ENCODE measurements around the gene RNF169. TPM values are rescaled to one million over a fixed set of nuclear protein-coding genes. Genes with fewer than 3 reads are reported as not detected.

RNF169 gene
- total RNA-seq, 1 experiment from 2014 or later, result 28.0 TPM

GRCh38 chr11:74710281-74710938, 38.2 kb upstream of the RNF169 start:
- no TSS peak for BruUV-seq (replicated peaks)
- no peak for DNase-seq
- Histone ChIP-seq H3K4me1 (0 out of 2 replicates have a peak, but pooled peaks cover 3% of the 10 kb centered on the region), H3K4me3 (ENCODE audit: low read depth, low read length) (no peak overlapping the region), H3K36me3 (ENCODE audit: control insufficient read depth, insufficient read depth, low read length) (no peaks in the 10 kb centered on the region), H3K27me3 (replicated peaks; ENCODE audit: control insufficient read depth, insufficient read depth, low read length) (no peaks in the 10 kb centered on the region), H3K9me3 (no peaks in the 10 kb centered on the region)
- ChIA-PET CTCF (interaction anchor here (0.6 to 1.6 kb wide), 5 partner anchors 8 to 537 kb away, joined by 3 to 17 read pairs (median 3); no protein-coding TSS in a partner anchor), POLR2A (no interaction called here)
- intact Hi-C loops (cut with micrococcal nuclease; ENCODE audit: unreplicated experiment), result no loop called here
- H3K9me3 Mint-ChIP-seq (ENCODE audit: unreplicated experiment), result no peaks in the 10 kb centered on the region
- no peak for TF ChIP-seq CTCF (IDR thresholded peaks at IDR 0.05; ENCODE audit: insufficient read depth in 1 of 2, low read depth in 1 of 2, low read length in 1 of 2, severe bottlenecking in 1 of 2, unreplicated experiment in 1 of 2)
- peaks cover 7% of the 10 kb centered on the region for H3K4me1 Mint-ChIP-seq (ENCODE audit: low read depth, unreplicated experiment)
- no peak overlapping the region for H3K27ac Mint-ChIP-seq (ENCODE audit: unreplicated experiment)
- H3K36me3 Mint-ChIP-seq (ENCODE audit: insufficient read depth, unreplicated experiment), result no peaks in the 10 kb centered on the region
- no peaks in the 10 kb centered on the region for H3K27me3 Mint-ChIP-seq (ENCODE audit: insufficient read depth, unreplicated experiment)
- H3K4me3 Mint-ChIP-seq (ENCODE audit: unreplicated experiment), result no peak overlapping the region

- H3K36me3 Mint-ChIP-seq (ENCODE audit: insufficient read depth, unreplicated experiment), result no peaks in the 10 kb centered on the region
- H3K4me3 Mint-ChIP-seq (ENCODE audit: unreplicated experiment), result no peak overlapping the region
- no peaks in the 10 kb centered on the region for H3K27me3 ChIP-seq (replicated peaks; ENCODE audit: control insufficient read depth, insufficient read depth, low read length)
Measured at GRCh38 chr11:74713686-74714085, 35.0 kb upstream of the RNF169 start.

GRCh38 chr11:74714904-74715303, 33.7 kb upstream of the RNF169 start:
- H3K9me3 ChIP-seq, result no peaks in the 10 kb centered on the region
- H3K27ac Mint-ChIP-seq (ENCODE audit: unreplicated experiment), result no peak overlapping the region
- H3K9me3 Mint-ChIP-seq (ENCODE audit: unreplicated experiment), result no peaks in the 10 kb centered on the region
- no peaks in the 10 kb centered on the region for H3K36me3 ChIP-seq (ENCODE audit: control insufficient read depth, insufficient read depth, low read length)
- H3K27me3 ChIP-seq (replicated peaks; ENCODE audit: control insufficient read depth, insufficient read depth, low read length), result no peaks in the 10 kb centered on the region
- no TSS peak for BruUV-seq (replicated peaks)
- CTCF ChIA-PET, result interaction anchor here (0.5 to 3.7 kb wide), 2 partner anchors 12 to 359 kb away, joined by 4 to 22 read pairs; no protein-coding TSS in a partner anchor
- H3K4me3 Mint-ChIP-seq (ENCODE audit: unreplicated experiment), result no peak overlapping the region
- H3K36me3 Mint-ChIP-seq (ENCODE audit: insufficient read depth, unreplicated experiment), result no peaks in the 10 kb centered on the region
- no peak overlapping the region for H3K4me3 ChIP-seq (ENCODE audit: low read depth, low read length)
- POLR2A ChIA-PET, result no interaction called here
- H3K4me1 ChIP-seq, result 0 out of 2 replicates have a peak, but pooled peaks cover 3% of the 10 kb centered on the region
- intact Hi-C loops (cut with micrococcal nuclease; ENCODE audit: unreplicated experiment), result no loop called here
- H3K27me3 Mint-ChIP-seq (ENCODE audit: insufficient read depth, unreplicated experiment), result no peaks in the 10 kb centered on the region
- H3K4me1 Mint-ChIP-seq (ENCODE audit: low read depth, unreplicated experiment), result peaks cover 7% of the 10 kb centered on the region
- no peak for TF ChIP-seq CTCF (IDR thresholded peaks at IDR 0.05; ENCODE audit: insufficient read depth in 1 of 2, low read depth in 1 of 2, low read length in 1 of 2, severe bottlenecking in 1 of 2, unreplicated experiment in 1 of 2)
- DNase-seq, result no peak

More at GRCh38 chr11:74713686-74714085, 35.0 kb upstream of the RNF169 start:
- Mint-ChIP-seq H3K27ac (ENCODE audit: unreplicated experiment) (no peak overlapping the region), H3K27me3 (ENCODE audit: insufficient read depth, unreplicated experiment) (no peaks in the 10 kb centered on the region), H3K4me1 (ENCODE audit: low read depth, unreplicated experiment) (peaks cover 7% of the 10 kb centered on the region), H3K9me3 (ENCODE audit: unreplicated experiment) (no peaks in the 10 kb centered on the region)
- ChIA-PET CTCF (no interaction called here), POLR2A (no interaction called here)
- intact Hi-C loops (cut with micrococcal nuclease; ENCODE audit: unreplicated experiment), result no loop called here
- no peak for DNase-seq
- 0 out of 2 replicates have a peak, but pooled peaks cover 3% of the 10 kb centered on the region for H3K4me1 ChIP-seq
- TF ChIP-seq CTCF (IDR thresholded peaks at IDR 0.05; ENCODE audit: insufficient read depth in 1 of 2, low read depth in 1 of 2, low read length in 1 of 2, severe bottlenecking in 1 of 2, unreplicated experiment in 1 of 2), result no peak
- no TSS peak for BruUV-seq (replicated peaks)
- no peak overlapping the region for H3K4me3 ChIP-seq (ENCODE audit: low read depth, low read length)
- H3K9me3 ChIP-seq, result no peaks in the 10 kb centered on the region
- no peaks in the 10 kb centered on the region for H3K36me3 ChIP-seq (ENCODE audit: control insufficient read depth, insufficient read depth, low read length)
